Lower leg skin (tissue), 3 donors: Measurements from ENCODE around the gene ZEB1.

ENCODE experiments used
- CTCF ChIP-seq, 3 donors: fragments of 450-650 bp; IDR thresholded peaks; one replicate each; pipeline ENCODE4 v1.5.1; 2016; ENCODE audit warnings: antibody characterized with exemption in 3 of 3, mild to moderate bottlenecking in 3 of 3, moderate library complexity in 2 of 3
- POLR2A ChIP-seq, 2 donors: fragments of 450-650 bp; IDR thresholded peaks; one replicate each; pipeline ENCODE4 v1.6.1; 2016 to 2017; ENCODE audit warnings: antibody characterized with exemption in 2 of 2, mild to moderate bottlenecking in 1 of 2, moderate library complexity in 1 of 2

- TF ChIP-seq CTCF (IDR thresholded peaks at IDR 0.05) (no peak), POLR2A (IDR thresholded peaks at IDR 0.05) (no peak)
These were observed 598 bp upstream of the ZEB1 start for GRCh38 chr10:31318382-31318853.
